Nasal cavity respiratory epithelium epithelial cell of viscerocranial mucosa (primary cell): ENCODE data around the gene TBC1D3E. TPM values are rescaled to one million over a fixed set of nuclear protein-coding genes. Genes with fewer than 3 reads are reported as not detected.

Source experiments
- total RNA-seq: library from RNA; depleted of rRNA; stranded (reverse); fragments of >200 nt; gene quantifications from 2 replicates; pipeline ENCODE4 v1.2.3, GENCODE V29; 2014

The TBC1D3E gene
- not detected in 2 replicates for total RNA-seq

GRCh38 chr17:38127651-38128050 lies at the start of gene TBC1D3E:
TSS of gene TBC1D3E (plus strand) at chr17:38127951. CDS start at chr17:38129496, 1,545 bp downstream.

Other genes with a start within 250 kb of the TBC1D3E start
- 0.21 TPM in 1 of 2 replicates, not detected in the other for gene TBC1D3K, start 203.5 kb upstream of the TBC1D3E start, total RNA-seq
- gene TBC1D3L, start 138.9 kb upstream of the TBC1D3E start, total RNA-seq = 2.7 and 4.3 TPM in 2 replicates
- gene TBC1D3D, start 124.0 kb upstream of the TBC1D3E start, total RNA-seq = under 0.01 and 0.07 TPM in 2 replicates
- 1.6 TPM in 1 of 2 replicates, not detected in the other for gene TBC1D3C, start 59.3 kb upstream of the TBC1D3E start, total RNA-seq
- gene TBC1D3, start 64.6 kb downstream of the TBC1D3E start, total RNA-seq = not detected in 2 replicates
- gene MRPL45, start 169.2 kb downstream of the TBC1D3E start, total RNA-seq = 26.8 and 33.8 TPM in 2 replicates
- gene GPR179, start 216.0 kb downstream of the TBC1D3E start, total RNA-seq = under 0.01 and 0.14 TPM in 2 replicates
- 36.2 and 40.2 TPM in 2 replicates for gene SOCS7, start 223.9 kb downstream of the TBC1D3E start, total RNA-seq